Measurements from ENCODE around the gene TNIK. TPM values are rescaled to one million over a fixed set of nuclear protein-coding genes. Genes with fewer than 3 reads are reported as not detected.

The TNIK gene
- total and polyA plus RNA-seq, 12 donors, result 9.3 to 51.9 (median 35.1) TPM

GRCh38 chr3:171065732-171066131, 394.5 kb downstream of the TNIK start:
- Histone ChIP-seq H3K36me3 (peaks cover 0 to 51% (median 0%) of the 10 kb centered on the region in 9 donors), H3K9me3 (no peaks in the 10 kb centered on the region), H3K27me3 (no peaks in the 10 kb centered on the region), H3K4me1 (no peaks in the 10 kb centered on the region), H3K27ac (no peak overlapping the region), H3K4me3 (no peak overlapping the region)
- intact Hi-C loops (cut with DNase I), result no loop called here
- no peak for TF ChIP-seq CTCF (IDR thresholded peaks at IDR 0.05)
- ATAC-seq, result no peak
- 93 to 100% methylated on average over 1 of the region's 1 CpG for WGBS, 2 donors
- DNase-seq, result no peak

- no peak for TF ChIP-seq CTCF (IDR thresholded peaks at IDR 0.05)
- peaks cover 0 to 51% (median 0%) of the 10 kb centered on the region in 9 donors for H3K36me3 ChIP-seq
- H3K9me3 ChIP-seq, result no peaks in the 10 kb centered on the region
- no peak overlapping the region for H3K27ac ChIP-seq
- no peaks in the 10 kb centered on the region for H3K4me1 ChIP-seq
- no peaks in the 10 kb centered on the region for H3K27me3 ChIP-seq
- WGBS, 2 donors, result 78 to 85% methylated on average over 2 of the region's 2 CpGs
- H3K4me3 ChIP-seq, result no peak overlapping the region
- intact Hi-C loops (cut with DNase I), result no loop called here
- no peak for DNase-seq
- ATAC-seq, result no peak
These were observed 395.7 kb downstream of the TNIK start for GRCh38 chr3:171064461-171064860.

GRCh38 chr3:171061749-171062148, 398.5 kb downstream of the TNIK start:
- H3K9me3 ChIP-seq, result no peaks in the 10 kb centered on the region
- ATAC-seq (no peak), DNase-seq (no peak)
- H3K27me3 ChIP-seq, result no peaks in the 10 kb centered on the region
- intact Hi-C loops (cut with DNase I), result no loop called here
- peaks cover 0 to 31% (median 0%) of the 10 kb centered on the region in 9 donors for H3K36me3 ChIP-seq
- no peak overlapping the region for H3K4me3 ChIP-seq
- no peaks in the 10 kb centered on the region for H3K4me1 ChIP-seq
- no peak for TF ChIP-seq CTCF (IDR thresholded peaks at IDR 0.05)
- no peak overlapping the region for H3K27ac ChIP-seq
- 96 to 98% methylated on average over 1 of the region's 1 CpG for WGBS, 2 donors

- Histone ChIP-seq H3K27me3 (no peaks in the 10 kb centered on the region), H3K4me1 (no peaks in the 10 kb centered on the region), H3K36me3 (peaks cover 0 to 18% (median 0%) of the 10 kb centered on the region in 9 donors), H3K27ac (no peak overlapping the region), H3K9me3 (no peaks in the 10 kb centered on the region), H3K4me3 (no peak overlapping the region)
- DNase-seq (no peak), ATAC-seq (no peak)
- intact Hi-C loops (cut with DNase I), result loop anchor here in 1 of 10 donors (10.0 kb wide), 1 partner anchor 505 kb away; no protein-coding TSS in a partner anchor
- no peak for TF ChIP-seq CTCF (IDR thresholded peaks at IDR 0.05)
- 74 to 75% methylated on average over 3 of the region's 3 CpGs for WGBS, 2 donors
These were observed 400.2 kb downstream of the TNIK start for GRCh38 chr3:171059978-171060377.
